ENCODE results near the gene MED16. TPM values are rescaled to one million over a fixed set of nuclear protein-coding genes. Genes with fewer than 3 reads are reported as not detected.
A peak's percentile ranks its signal among the peaks of the same experiment; 100 is the strongest.

Gene MED16
- total and polyA plus RNA-seq, 2 of the 13 experiments (the other 11 are each of a cell fraction or from before 2014, with no cell fraction given): 13.3 to 14.8 TPM

- TF ChIP-seq SNAPC2 (CRISPR knock-in tag; IDR thresholded peaks at IDR 0.05) (peak; percentile 82), MTF1 (CRISPR knock-in tag; IDR thresholded peaks at IDR 0.05) (0 out of 2 replicates have a peak, but pooled peaks have one; percentile 51), RAD21 (CRISPR knock-in tag; IDR thresholded peaks at IDR 0.05) (peak; percentile 92), FOXA1 (IDR thresholded peaks at IDR 0.05) (no peak), FOXA1 (CRISPR knock-in tag; IDR thresholded peaks at IDR 0.05) (0 out of 2 replicates have a peak, but pooled peaks have one; percentile 20), YY1 (IDR thresholded peaks at IDR 0.05; ENCODE audit: insufficient read depth, insufficient replicate concordance, low read depth, low read length) (no peak), ZNF512B (CRISPR knock-in tag; IDR thresholded peaks at IDR 0.05; ENCODE audit: borderline replicate concordance) (no peak), KLF15 (CRISPR knock-in tag; IDR thresholded peaks at IDR 0.05; ENCODE audit: borderline replicate concordance) (no peak), ZNF501 (CRISPR knock-in tag; IDR thresholded peaks at IDR 0.05) (peak; percentile 65), KLF12 (CRISPR knock-in tag; IDR thresholded peaks at IDR 0.05; ENCODE audit: borderline replicate concordance) (peak; percentile 82), HMG20B (CRISPR knock-in tag; conservative IDR thresholded peaks at IDR 0.05) (0 out of 2 replicates have a peak, but pooled peaks have one; percentile 48), GATA4 (IDR thresholded peaks at IDR 0.05; ENCODE audit: borderline replicate concordance, low read depth) (no peak), PHF20 (CRISPR knock-in tag; IDR thresholded peaks at IDR 0.05) (peak; percentile 61; the same call in 1 of the 2 replicates), ZNF75D (CRISPR knock-in tag; IDR thresholded peaks at IDR 0.05; ENCODE audit: borderline replicate concordance) (no peak), KLF9 (CRISPR knock-in tag; IDR thresholded peaks at IDR 0.05; ENCODE audit: low read depth) (0 out of 2 replicates have a peak, but pooled peaks have one; percentile 45), FLYWCH1 (CRISPR knock-in tag; IDR thresholded peaks at IDR 0.05) (no peak), TARDBP (CRISPR knock-in tag; IDR thresholded peaks at IDR 0.05) (0 out of 2 replicates have a peak, but pooled peaks have one; percentile 50), SMAD1 (CRISPR knock-in tag; IDR thresholded peaks at IDR 0.05; ENCODE audit: borderline replicate concordance, low read depth) (peak; percentile 64; the same call in 1 of the 2 replicates), ZNF275 (CRISPR knock-in tag; IDR thresholded peaks at IDR 0.05; ENCODE audit: borderline replicate concordance) (no peak; the same call in none of the 2 replicates), DDIT3 (CRISPR knock-in tag; IDR thresholded peaks at IDR 0.05) (no peak), ARID2 (CRISPR knock-in tag; IDR thresholded peaks at IDR 0.05; ENCODE audit: borderline replicate concordance) (0 out of 2 replicates have a peak, but pooled peaks have one; percentile 40), MLLT10 (CRISPR knock-in tag; IDR thresholded peaks at IDR 0.05) (no peak), YEATS2 (CRISPR knock-in tag; IDR thresholded peaks at IDR 0.05; ENCODE audit: borderline replicate concordance) (peak; percentile 34; the same call in 1 of the 2 replicates), ZNF607 (CRISPR knock-in tag; IDR thresholded peaks at IDR 0.05; ENCODE audit: borderline replicate concordance) (peak; percentile 21; the same call in 1 of the 2 replicates), ARNTL (CRISPR knock-in tag; IDR thresholded peaks at IDR 0.05) (no peak; the same call in 1 of the 2 replicates)
Measured at GRCh38 chr19:917323-918151, 24.6 kb upstream of the MED16 start, which contains the start of gene KISS1R (continued).
